Activated naive CD4-positive, alpha-beta T cell (primary cell): ENCODE data around the gene PPP2CA.
"Not testable (repeated sequence)": the region's sequence is repeated elsewhere in the genome, so short reads cannot be mapped to it uniquely, and the experiment has no call there.

Source experiments
- DNase-seq, 4 experiments: peaks; one replicate each; lab custom pipeline; 2025; lab: John Stamatoyannopoulos, UW

PPP2CA gene

GRCh38 chr5:134225780-134226440 is at the start of gene PPP2CA:
TSS of gene PPP2CA (minus strand) at chr5:134226073. CDS start at chr5:134225861, 212 bp downstream.
- peak; percentile 98 to 99 (median 98) for DNase-seq

DNA sequence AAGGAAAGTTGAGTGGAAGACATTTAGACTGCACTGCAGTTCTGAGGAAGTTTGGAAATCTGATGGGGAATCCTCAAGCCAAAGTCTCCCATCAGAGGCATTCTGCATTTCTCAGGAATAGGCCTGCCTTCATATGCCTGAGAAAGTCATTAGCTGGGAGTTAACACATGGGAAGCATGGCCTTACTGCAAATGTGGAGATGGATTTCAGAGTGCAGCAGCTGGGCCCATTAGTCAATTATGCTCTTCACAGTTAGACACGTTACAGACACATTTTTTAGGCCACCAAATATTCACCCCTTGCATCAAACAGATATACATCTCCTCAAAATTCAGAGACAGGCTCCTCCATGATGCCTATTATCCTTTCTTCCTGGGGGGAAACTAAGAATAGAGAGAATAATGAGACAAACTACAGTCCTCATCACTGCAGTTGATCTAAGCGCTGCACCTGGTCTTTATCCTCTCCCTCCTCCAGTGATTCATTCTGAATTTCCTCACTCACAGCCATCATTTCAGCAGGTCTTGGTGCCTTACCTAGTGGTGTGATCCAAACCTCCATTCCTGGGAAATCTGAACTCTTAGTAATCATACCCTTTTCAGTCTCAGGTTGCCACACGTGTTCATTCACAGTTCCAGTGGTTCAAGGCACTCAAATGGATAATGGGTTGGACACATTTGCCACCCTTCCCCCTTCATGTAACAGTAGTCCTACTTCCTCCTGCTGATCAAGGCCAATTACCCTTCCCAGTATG is 47.9 kb upstream of the PPP2CA start:
- DNase-seq = no peak

GRCh38 chr5:134271059-134271458 is 45.2 kb upstream of the PPP2CA start:
- DNase-seq = no peak

DNA sequence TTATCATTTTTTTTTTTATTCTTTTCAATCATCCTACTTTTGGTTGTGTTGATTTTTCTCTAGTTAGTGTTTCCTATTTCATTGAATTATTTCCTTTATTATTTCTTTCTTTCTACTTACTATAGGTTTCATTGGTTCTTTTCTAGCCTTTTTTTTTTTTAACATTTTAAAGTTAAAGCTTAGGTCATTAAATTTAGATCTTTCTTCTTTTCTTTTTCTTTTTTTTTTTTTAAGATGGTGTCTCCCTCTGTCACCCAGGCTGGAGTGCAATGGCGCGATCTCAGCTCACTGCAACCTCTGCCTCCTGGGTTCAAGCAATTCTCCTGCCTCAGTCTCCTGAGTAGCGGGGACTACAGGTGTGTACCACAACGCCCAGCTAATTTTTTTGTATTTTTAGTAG is 43.0 kb upstream of the PPP2CA start:
- no peak for DNase-seq

DNA sequence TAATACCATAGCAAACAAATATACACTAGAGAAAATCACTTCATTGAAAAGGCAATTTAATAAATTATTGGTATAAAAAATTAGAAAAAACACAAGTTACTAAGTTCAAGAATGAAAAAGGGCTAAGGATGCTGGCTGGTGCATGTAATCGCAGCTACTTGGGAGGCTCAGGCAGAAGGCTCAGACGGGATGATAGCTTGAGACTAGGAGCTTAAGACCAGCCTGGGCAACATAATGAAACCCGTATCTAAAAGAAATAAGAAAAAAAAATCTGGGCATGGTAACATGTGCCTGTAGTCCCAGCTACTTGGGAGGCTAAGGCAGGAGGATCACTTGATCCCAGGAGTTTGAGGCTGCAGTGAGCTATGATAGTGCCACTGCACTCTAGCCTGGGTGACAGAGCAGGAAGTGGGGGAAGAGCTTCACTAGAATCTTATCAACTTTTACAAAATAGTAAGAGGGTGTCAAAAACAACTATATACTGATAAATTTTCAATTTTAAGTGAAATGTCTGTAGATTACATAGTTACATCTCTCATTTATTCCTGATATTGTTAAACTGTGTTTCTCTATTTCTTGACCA is 42.2 kb upstream of the PPP2CA start:
- DNase-seq = no peak

GRCh38 chr5:134267366-134268018 is 41.6 kb upstream of the PPP2CA start:
- DNase-seq = no peak

GRCh38 chr5:134263801-134264200 is 37.9 kb upstream of the PPP2CA start:
- DNase-seq = no peak

GRCh38 chr5:134262629-134263028 is 36.8 kb upstream of the PPP2CA start:
- DNase-seq = not testable (repeated sequence)

DNA sequence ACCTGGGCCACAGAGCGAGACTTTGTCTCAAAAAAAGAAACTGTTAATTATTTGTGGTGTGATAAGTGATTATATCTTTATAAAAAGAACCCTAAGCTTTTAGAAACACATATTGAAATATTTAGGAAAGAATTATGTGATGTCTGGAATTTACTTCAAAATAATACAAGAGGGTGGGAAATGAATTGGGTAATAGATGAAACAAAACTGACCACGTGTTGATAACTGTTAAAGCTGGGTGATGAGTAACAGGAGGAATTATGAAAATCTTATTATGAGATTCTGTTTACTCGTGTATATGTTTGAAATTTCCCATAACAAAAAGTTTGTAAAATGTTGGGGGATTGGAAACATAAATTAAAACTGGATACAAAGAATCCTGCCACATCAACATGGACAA is 33.0 kb upstream of the PPP2CA start:
- no peak for DNase-seq

DNA sequence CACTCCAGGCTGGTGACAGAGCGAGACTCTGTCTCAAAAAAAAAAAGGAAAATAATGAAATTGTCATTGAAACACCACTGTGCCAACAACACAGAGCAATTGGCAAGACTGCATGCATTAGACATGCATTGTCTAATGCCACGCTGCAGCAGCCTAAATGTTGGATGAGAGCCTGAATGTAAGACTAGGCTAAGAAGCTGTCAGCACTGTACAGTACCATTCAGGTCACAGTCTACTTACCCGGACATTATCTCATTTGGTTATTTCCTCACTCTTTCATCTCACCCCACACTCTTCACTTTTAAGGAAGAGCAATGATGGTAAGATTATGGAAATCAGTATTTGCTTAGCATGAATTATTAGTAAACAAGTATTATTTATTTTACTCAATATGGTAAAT is 31.3 kb upstream of the PPP2CA start:
- no peak for DNase-seq

DNA sequence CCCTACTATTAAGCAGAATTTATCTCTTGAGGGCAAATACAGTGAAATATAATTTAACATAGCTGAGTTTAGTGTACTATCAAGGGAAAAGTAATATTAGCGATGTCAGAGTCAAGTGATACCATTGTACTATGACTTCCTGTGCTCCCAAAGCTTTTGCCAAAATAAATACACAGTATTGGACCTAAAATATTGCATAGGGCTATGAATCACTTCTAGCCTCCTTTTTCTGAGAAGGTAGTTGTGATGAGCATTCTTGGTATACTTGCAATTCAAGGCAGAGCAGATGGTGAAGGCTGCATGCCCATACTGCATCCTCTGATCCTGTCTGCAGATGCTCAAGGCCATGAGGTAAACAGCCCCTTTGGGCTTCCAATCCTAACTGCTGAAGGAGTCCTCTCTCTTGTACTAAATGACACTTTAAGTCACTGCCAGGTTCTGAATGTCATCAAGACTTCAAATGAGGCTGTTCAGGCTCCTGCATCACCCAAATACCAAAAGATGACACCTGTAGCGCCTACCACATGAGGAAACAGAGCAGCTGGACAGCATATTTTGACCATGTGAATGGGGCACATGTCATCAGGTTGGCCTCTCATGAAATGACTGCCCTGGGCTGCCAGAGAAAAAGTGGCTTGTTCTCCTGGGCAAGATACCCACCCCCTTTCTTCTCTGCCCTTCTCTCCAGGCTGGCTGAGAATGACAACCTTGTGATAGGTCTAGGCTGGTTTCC is 29.7 kb upstream of the PPP2CA start:
- no peak for DNase-seq

GRCh38 chr5:134253368-134254153 is 27.7 kb upstream of the PPP2CA start:
- DNase-seq = not testable (repeated sequence)

DNA sequence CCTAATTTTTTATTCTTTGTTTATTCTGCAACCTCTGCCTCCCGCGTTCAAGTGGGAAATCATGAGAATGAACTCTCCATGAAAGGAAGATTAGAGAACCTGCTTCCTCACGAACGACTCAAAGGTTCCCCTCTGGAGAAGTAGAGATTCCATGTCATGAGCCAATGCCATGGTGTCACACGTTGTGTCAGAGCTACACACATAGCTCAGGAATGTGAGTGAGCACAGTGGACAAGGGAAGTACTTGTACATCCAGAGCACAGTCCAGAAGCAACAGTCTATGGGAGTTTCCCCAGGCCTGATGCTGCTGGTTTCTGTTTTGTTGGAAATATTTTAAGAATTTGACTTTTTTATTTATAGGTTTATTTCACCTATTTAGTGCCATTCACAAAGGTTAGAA is 26.8 kb upstream of the PPP2CA start:
- no peak for DNase-seq

- no peak for DNase-seq
These were observed 25.1 kb upstream of the PPP2CA start for GRCh38 chr5:134250949-134251348.

DNA sequence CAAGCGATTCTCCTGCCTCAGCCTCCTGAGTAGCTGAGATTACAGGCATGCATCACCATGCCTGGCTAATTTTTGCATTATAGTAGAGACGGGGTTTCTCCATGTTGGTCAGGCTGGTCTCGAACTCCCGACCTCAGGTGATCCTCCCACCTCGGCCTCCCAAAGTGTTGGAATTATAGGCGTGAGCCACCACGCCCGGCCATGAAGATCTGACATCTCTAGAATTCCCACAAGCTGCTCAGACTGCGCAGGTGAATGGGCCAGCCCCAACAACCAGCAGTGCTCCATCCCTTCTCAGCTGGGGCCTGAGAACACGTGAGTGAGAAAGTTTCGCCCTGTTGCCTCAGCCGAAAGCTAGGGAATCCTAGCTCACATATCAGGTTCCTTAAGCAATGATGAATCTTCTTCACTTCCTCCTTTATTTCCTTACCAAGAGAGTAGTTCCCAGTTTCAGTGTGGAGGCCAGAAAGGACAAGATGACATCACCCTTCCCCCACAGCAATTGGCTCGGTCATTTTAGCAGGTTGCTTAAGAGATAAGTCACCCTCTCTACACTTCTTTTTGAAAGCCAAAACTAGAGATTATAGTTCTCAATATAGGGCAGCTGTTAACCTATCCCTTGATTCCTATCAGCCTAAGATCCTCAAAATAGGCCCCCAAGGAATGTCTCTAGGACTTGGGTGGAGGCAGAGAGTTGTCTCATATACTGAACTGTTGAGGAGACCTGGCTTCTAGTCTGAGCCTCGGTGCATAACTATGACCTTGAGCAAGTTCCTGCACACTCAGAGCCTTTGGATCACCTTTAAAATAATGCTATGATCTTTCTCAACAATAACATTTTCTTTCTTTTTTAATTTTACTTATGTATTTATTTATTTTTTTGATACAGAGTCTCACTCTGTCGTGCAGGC is 23.9 kb upstream of the PPP2CA start:
- DNase-seq = no peak

DNA sequence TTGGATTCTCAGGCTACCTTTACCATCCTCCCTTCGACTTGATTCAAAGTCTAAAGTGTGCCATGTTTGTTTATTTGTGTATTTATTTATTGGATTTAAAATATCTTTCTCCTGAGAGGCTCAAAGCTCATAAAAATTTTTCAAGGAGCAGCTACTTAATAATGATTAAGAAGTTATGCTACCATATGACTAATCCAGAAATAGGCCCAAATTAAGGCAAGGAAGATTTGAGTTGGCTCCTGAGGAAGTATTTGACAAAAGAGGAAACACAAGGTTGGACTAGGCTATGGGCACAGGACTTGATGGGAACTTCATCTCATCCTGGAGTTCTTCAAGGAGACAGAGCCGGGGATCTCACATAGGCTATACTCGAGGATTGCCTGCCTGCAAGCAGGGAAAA is 22.4 kb upstream of the PPP2CA start:
- DNase-seq = no peak

- no peak for DNase-seq
These were observed 21.8 kb upstream of the PPP2CA start for GRCh38 chr5:134247428-134248224.

DNA sequence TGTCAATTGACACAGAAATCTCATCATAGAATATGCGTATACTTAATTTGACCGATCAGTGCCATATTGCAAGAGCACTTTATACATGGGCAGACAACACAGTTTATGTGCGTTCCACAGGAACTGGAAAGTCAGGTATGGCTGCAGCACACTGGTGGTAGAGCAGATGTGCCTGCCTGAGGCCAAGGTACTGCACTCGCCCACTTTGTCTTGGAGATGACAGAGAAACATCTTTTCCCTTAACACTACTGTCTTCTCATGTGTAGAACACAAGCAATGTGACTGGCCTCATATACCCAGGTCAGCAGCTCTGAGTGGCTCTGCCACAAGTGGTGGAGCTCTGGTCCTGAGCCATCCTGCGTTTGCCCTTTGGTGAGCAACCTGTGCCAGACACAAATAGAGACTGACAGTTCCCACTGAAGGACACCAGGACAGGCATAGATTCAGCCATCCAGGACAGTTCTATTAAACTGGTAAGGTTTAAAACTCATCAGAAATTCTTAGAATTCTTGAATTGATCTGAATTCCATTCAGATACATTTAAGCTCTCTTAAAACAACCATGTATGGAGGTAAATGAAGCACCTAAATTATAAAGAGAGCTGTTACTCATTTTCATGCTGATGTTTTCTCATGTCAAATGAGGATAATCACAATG is 21.0 kb upstream of the PPP2CA start:
- no peak for DNase-seq

DNA sequence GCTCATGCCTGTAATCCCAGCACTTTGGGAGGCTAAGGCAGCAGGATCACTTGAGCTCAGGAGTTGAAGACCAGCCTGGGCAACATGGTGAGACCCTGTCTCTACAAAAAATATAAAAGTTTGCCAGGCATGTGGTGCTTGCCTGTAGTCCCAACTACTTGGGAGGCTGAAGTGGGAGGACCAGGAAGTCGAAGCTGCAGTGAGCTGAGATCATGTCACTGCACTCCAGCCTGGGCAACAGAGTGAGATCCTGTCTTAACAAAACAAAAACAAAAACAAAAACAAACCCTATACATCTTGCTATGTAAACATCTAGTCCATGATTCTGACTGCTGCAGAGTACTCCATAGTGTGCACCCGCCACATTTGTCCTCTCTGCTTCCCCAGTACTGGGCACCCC is 19.8 kb upstream of the PPP2CA start:
- DNase-seq = no peak
